Astrocyte of the spinal cord (primary cell): Measurements from ENCODE around the gene KLRC3.
"Not testable (repeated sequence)": the region's sequence is repeated elsewhere in the genome, so short reads cannot be mapped to it uniquely, and the experiment has no call there.

Source experiments
- DNase-seq: peaks from one replicate; pipeline ENCODE4 v3.0.0; 2011; ENCODE audit warnings: low read depth, low spot score
- H3K4me3 ChIP-seq: 2 replicates; pipeline ENCODE4 v1.5.1; 2011; ENCODE audit warnings: low read depth, mild to moderate bottlenecking, low read length, moderate library complexity
- in situ Hi-C: cut with HindIII; loops from 2 replicates; pipeline ENCODE4 v1.10.0; 2017; ENCODE audit warnings: low sequenced_read_pairs
- TF ChIP-seq, protein P1 (sequence below): IDR thresholded peaks from 2 replicates; pipeline ENCODE4 v1.5.1; 2012; ENCODE audit warnings: low read depth, mild to moderate bottlenecking, low read length, inconsistent platforms

KLRC3 gene

GRCh38 chr12:10388624-10389413 lies 31.6 kb downstream of the KLRC3 start:
- in situ Hi-C loops: no loop called here
- H3K4me3 ChIP-seq: no peak overlapping the region

GRCh38 chr12:10387498-10387897 lies 32.9 kb downstream of the KLRC3 start:
- H3K4me3 ChIP-seq, DNase-seq, in situ Hi-C loops: not testable (repeated sequence)

More at GRCh38 chr12:10388624-10389413, 31.6 kb downstream of the KLRC3 start:
- TF ChIP-seq, protein P1, sequence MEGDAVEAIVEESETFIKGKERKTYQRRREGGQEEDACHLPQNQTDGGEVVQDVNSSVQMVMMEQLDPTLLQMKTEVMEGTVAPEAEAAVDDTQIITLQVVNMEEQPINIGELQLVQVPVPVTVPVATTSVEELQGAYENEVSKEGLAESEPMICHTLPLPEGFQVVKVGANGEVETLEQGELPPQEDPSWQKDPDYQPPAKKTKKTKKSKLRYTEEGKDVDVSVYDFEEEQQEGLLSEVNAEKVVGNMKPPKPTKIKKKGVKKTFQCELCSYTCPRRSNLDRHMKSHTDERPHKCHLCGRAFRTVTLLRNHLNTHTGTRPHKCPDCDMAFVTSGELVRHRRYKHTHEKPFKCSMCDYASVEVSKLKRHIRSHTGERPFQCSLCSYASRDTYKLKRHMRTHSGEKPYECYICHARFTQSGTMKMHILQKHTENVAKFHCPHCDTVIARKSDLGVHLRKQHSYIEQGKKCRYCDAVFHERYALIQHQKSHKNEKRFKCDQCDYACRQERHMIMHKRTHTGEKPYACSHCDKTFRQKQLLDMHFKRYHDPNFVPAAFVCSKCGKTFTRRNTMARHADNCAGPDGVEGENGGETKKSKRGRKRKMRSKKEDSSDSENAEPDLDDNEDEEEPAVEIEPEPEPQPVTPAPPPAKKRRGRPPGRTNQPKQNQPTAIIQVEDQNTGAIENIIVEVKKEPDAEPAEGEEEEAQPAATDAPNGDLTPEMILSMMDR: no peak
- peak; percentile 56 for DNase-seq

DNA sequence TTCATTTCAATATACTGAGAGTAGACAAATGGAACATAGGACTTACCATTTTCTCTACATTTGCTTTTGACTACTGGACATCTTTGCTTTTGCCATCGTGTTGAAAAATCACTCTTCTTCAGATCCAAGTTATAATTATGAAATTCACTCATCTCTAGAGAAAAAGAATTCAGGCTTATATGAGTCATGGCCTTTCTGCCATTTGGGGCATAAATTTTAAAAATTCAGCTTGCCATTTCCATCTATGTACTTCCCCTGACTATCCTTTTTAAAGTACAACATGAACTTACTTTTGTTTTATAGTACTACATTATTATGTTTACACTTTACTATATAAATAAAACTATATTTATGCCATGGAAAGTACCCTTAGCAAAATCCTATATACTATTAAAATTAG lies 33.5 kb downstream of the KLRC3 start:
- TF ChIP-seq, protein P1: no peak
- no peak for DNase-seq
- in situ Hi-C loops: no loop called here
- H3K4me3 ChIP-seq: no peak overlapping the region

DNA sequence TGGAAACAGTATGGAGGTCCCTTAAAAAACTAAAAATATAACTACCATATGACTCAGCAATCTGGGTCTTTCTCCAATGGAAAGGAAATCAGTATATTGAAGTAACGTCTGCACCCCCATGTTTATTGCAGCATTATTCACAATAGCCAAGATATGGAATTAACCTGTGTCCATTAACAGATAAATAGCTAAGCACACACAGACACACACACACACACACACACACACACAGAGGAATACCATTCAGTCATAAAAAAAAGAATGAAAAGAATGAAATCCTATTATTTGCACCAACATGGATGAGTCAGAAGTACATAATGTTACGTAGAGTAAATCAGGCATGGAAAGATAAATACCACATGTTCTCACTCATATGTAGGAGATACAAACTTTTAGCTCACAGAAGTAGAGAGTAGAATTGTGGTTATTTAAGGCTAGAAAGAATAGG lies 35.2 kb downstream of the KLRC3 start:
- no peak overlapping the region for H3K4me3 ChIP-seq
- in situ Hi-C loops: no loop called here
- TF ChIP-seq, protein P1: no peak
- peak; percentile 93 for DNase-seq

DNA sequence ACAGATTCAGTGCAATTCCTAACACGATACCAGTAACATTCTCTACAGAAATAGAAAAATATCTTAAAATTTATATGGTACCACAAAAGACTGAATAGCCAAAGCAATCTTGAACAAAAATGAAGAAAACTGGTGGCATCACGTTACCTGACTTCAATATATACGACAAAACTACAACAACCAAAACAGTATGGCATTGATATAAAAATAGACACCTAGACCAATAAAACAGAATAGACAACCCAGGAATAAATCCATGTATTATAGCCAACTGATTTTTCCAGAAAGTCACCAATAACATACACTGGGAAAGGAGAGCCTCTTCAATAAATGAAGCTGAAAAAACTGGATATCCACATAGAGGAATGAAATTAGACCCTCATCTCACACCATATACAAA lies 36.2 kb downstream of the KLRC3 start:
- TF ChIP-seq, protein P1: no peak
- in situ Hi-C loops: no loop called here
- no peak overlapping the region for H3K4me3 ChIP-seq
- DNase-seq: no peak

DNA sequence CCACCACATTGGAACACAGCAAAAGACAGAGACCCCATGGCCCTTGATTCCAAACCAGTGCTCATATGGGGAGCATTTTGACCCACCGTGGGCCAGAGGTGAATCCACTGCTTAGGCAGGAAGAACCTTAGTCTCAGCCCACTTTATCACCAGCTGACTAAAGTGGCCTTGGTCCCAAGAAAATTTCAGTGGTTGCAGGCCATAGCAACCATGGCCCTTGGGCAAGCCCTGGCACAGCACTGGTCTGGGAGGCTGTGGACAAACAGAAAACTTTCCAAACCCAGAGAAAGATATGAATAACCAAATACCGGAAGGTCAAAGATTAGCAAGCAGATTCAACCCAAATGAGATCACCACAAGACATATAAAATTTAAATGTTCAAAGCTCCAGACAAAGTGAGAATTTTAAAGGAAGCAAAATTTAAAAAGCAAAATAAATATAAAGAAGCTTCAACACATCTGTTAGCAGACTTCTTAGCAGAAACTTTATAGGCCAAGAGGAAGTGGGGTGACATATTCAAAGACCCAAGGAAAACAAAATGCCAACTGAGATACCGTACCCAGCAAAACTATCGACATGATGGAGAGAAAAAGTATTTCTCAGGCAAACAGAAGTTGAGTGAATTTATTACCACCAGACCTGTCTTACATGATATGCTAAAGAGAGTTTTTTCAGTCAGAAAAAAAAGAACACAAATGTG lies 38.3 kb downstream of the KLRC3 start:
- in situ Hi-C loops: no loop called here
- DNase-seq: no peak
- TF ChIP-seq, protein P1: no peak
- no peak overlapping the region for H3K4me3 ChIP-seq

GRCh38 chr12:10378737-10379136 lies 41.7 kb downstream of the KLRC3 start:
- H3K4me3 ChIP-seq, in situ Hi-C loops, DNase-seq: not testable (repeated sequence)
